Dedifferentiated amniotic fluid mesenchymal stem cell (primary cell): ENCODE measurements around the gene LACC1.

ENCODE experiments used
- DNase-seq: peaks from one replicate; pipeline ENCODE4 v3.0.0-alpha.2; 2016; ENCODE audit errors: extremely low spot score

Gene LACC1

DNA sequence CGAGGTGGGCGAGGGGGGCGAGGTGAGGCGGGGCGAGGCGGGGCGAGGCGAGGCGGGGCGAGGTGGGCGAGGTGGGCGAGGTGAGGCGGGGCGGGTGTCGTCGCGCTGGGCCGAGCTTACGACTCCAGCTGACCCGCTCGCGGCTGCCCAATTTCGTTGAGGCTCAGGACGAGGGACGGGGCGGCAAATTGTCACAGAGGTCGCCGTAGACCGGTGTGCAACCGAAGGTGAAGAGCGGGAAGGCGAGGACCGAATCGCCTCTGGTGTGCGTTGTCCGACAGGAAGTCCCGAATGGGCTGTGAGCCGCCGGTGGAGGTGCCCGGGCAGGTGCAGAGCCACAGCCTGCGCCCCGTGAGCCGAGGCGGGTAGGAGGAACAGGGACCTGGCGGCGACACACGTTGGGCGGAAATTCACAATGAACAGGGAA, at the start of gene LACC1:
Gene LACC1 (plus strand): TSS at position 150 of the 427 bp plus-strand sequence. CDS start 1,082 bp downstream, outside the sequence.
- no peak for DNase-seq

DNA sequence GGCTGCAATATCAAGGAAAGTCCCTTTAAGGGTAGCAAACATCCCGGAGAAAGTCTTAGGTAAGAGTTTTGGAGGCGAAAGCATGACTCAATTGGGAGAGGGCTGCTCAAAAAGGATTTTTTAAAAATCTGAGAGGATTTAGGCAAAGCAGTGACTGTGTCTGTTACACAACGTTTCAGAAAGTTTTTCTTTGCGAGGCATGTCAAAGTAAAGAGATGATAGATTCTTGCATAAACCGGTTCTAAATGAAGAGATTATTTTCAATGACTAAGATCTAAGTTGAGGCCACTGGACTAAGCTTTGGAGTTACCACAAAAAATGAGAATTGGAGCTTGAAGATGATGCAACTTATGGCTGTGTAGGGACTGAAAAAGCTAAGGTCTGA, 49.2 kb upstream of the LACC1 start:
- DNase-seq, result peak; percentile 95

DNA sequence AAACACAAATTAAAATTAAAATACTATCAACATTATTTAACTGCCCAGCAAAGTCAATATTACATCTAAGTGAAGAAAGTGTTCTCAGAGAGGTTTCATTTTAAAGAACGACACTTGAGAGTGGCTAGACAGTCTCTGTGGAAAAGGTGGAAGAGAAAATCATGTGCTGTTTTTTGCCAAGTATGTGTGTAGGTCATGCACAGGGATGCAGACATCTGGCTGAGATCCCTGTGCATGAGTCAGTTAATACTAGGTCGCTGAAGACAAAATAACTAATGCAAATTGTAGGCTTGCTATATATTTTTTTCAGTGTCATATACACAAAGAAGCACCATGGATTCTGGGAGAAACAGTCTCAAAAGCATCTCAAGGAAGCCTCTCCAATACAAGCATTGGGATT, 48.6 kb upstream of the LACC1 start:
- DNase-seq, result peak; percentile 26

GRCh38 chr13:43835701-43836100, 44.0 kb upstream of the LACC1 start:
- DNase-seq, result no peak

GRCh38 chr13:43838909-43839308, 40.8 kb upstream of the LACC1 start:
- peak; percentile 48 for DNase-seq

GRCh38 chr13:43846496-43847158, 33.1 kb upstream of the LACC1 start:
- peak; percentile 72 for DNase-seq

DNA sequence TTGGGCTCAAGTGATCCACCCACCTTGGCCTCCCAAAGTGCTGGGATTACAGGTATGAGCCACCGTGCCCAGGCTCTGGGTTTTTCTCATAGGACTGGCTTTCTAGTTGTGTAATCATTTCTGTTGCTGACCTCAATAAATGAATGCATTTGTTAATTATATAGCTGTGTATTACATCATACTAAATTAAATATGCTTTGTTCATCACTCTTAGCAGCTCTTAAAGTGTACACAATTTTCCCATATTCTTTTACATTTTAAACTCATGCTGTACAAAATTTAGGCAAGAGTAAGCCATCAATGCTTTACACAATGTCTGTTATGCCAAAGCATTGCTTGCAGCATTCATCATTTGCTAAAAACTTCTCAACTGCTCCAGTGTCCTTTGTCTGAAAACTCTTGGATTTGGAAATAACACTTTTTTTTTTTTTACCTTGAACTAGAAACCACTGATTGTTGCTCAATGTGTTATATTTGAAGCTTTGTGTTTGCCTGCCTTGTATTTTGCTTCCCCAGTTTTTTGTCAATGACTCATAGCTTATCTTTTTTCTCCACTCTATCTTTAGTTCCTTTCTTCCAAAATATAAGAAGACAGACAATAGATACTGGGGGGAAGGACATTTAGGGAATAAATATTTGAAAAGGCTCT, 31.6 kb upstream of the LACC1 start:
- DNase-seq, result peak; percentile 60

GRCh38 chr13:43850873-43851272, 28.8 kb upstream of the LACC1 start:
- DNase-seq, result no peak

DNA sequence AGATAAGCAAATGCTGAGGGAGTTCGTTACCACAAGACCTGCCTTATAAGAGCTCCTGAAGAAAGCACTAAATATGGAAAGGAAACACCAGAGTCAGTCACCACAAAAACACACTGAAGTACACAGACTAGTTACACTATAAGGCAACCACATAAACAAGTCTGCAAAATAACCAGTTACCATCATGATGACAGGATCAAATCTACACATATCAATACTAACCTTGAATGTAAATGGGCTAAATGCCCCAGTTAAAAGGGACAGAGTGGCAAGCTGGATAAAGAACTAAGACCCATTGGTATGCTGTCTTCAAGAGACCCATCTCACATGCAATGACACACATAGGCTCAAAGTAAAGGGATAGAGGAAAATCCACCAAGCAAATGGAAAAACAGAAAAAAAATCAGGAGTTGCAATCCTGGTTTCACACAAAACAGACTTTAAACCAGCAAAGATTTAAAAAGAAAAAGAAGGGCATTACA, 26.7 kb upstream of the LACC1 start:
- no peak for DNase-seq

GRCh38 chr13:43861863-43862262, 17.8 kb upstream of the LACC1 start:
- no peak for DNase-seq

DNA sequence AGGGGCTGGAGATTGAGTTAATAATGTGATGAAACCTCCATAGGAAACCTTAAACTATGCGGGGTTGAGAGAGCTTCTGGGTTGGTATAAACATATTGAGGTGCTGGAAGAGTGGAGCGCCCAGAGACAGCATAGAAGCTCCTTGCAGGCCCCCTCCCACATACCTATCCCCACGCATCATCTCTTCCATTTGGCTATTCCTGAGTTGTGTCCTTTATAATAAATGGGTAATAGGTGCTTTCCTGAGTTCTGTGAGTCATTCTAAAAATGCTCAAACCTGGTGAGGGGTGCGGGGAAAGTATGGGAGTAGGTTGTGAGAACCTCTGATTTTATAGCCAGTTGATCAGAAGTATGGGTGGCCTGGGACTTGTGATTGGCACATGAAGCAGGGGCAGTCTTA, 14.8 kb upstream of the LACC1 start:
- no peak for DNase-seq

DNA sequence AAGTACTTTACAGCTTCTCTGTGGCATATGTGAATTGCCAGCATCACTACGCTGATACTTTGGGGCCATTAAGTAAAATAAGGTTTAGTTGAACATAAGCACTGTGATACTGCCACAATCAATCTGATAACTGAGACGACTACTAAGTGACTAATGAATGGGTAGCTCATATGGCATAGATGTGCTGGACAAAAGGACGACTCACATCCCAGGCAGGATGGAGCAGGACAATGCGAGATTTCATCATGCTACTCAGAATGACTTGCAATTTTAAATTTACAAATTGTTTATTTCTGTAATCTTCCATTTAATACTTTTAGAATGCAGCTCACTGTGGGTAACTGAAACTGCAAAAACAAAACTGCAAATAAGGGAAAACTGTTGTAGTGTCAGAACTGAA, 13.8 kb upstream of the LACC1 start:
- DNase-seq, result peak; percentile 84

DNA sequence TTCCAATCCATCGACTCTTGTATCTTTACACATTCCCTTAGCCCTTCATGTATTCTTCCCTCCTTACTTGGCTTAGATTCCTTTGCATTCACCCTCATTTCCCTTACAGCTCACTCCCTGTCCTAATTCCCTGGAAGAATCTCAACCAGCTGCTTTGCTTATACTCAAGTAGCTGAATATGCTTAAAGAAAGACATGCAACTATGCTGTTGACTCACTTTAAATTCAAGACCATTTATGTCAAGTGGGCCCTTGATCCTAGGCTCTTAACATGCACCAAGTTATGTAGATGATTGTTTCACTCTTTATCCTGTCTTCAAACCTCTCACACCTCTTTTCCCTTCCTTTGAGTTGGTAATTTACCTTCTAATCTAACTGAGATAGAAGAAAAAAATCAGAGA, 7.5 kb upstream of the LACC1 start:
- DNase-seq, result no peak

DNA sequence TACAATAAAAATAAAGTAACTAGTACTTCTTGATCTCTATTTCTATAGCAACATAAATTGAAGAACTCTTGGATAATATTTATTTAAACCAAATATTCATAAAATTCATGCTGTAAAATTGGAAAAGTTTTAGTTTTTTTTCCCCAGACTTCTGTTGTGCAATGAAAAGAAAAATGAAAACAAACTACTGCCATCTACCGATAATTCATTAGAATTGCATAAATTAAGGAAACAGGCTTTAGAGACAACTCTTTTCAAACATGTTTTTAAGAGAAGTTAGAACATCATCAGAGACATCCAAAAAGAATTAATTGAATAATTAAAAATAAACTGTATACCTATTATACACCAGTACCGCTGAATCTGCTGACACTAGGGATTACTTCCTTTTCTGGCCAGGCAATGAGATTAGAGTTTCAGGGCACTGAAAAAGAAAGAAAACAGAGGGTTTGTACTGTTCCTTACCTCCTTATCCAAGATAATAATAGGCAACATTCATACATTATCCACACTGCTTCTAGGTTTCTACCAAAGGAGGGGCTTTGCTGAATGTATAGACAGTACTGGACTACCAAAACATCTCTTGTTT, 5.1 kb upstream of the LACC1 start:
- DNase-seq, result peak; percentile 65

DNA sequence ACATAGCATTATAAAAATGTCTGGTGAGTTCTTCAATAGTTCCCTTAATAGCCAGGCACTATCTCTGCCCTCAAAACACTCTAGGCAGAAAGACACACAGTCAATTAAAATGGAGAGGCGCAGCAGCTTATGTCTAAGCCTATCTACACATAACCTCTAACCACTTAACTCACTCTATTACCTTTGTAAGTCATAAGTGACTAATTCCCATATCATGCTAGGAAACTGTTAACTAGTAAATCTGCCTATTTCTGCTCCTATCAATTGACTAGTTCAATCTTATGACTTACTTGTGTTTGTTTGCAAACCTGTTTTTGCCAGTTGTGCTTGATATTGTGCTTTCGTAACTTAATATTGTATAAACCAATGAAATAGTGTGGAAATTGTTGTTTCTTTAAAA, 3.3 kb upstream of the LACC1 start:
- no peak for DNase-seq

- DNase-seq, result no peak
Measured at GRCh38 chr13:43877326-43877725, 2.4 kb upstream of the LACC1 start.

DNA sequence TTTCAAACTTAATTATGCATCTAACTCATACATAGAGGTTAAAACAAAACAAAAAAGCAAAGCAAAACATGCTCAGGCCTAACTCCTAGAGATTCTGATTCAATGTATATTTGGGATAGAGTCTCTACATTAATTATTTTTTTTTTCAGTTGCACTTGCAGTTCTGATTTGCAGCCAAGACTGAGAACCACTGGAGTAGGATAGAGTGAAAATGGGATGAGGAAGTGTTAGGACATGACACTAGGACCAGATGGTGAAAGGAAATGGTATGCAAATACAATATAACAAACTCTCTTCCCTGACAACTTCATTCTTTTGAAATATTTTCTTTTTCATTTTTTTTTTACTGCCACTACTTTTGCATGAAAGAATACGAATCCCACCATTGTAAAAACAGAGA, 1.9 kb upstream of the LACC1 start:
- no peak for DNase-seq

GRCh38 chr13:43878892-43879754, 581 bp upstream of the LACC1 start, which contains the start of gene CCDC122:
TSS of gene CCDC122 (minus strand) at chr13:43879740. CDS start at chr13:43869376, 10,364 bp downstream.
- DNase-seq, result peak; percentile 64

- DNase-seq, result no peak
Measured at GRCh38 chr13:43880214-43880855, 631 bp downstream of the LACC1 start.

- no peak for DNase-seq
Measured at GRCh38 chr13:43880926-43881325, 1.2 kb downstream of the LACC1 start.

DNA sequence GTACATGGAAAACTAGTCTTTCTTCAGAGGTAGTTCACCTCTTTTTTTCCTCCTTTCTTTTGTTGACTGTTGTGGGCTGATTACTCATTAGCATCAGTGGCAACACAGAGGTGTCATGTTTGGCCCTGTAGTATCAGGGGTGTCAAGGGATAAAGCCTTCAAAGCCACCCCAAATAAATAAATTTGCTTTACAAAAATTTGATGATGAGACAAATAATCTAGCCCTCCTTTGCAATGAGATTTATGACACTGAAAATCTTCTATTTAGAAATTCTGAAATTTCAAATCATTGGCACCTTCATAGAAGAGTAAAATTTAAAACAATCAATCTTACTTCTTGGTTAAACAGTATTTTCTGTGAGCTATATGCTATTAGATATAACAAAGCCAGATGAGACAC, 1.9 kb downstream of the LACC1 start:
- DNase-seq, result no peak

- no peak for DNase-seq
Measured at GRCh38 chr13:43883631-43884030, 3.9 kb downstream of the LACC1 start.
